PC-3 (cell line): ENCODE measurements around the gene ZNF396. TPM values are rescaled to one million over a fixed set of nuclear protein-coding genes. Genes with fewer than 3 reads are reported as not detected.

Experiments
- ATAC-seq: fragments of 200-7000 bp; cut with Tn5 transposase; 2 replicates; pipeline ENCODE4 v1.9.1; 2020; ENCODE audit warnings: mild to moderate bottlenecking, moderate library complexity
- BruUV-seq: library from RNA; stranded (reverse); fragments of 400-500 nt; replicated peaks from 2 replicates; lab custom pipeline; 2021; lab: Mats Ljungman, UMichigan
- CTCF ChIA-PET: fragments of 300-600 bp; sonication (Branson Sonifier 250); formaldehyde crosslinking; loops from one replicate; lab custom pipeline; 2022; ENCODE audit warnings: antibody characterized with exemption; lab: Charles Lee
- POLR2A ChIA-PET: fragments of 300-600 bp; sonication (Branson Sonifier 250); formaldehyde crosslinking; loops from one replicate; lab custom pipeline; 2022; ENCODE audit warnings: antibody characterized with exemption; ENCODE audit not compliant: unreplicated experiment; lab: Charles Lee
- DNase-seq: peaks from one replicate; pipeline ENCODE4 v3.0.0-alpha.2; 2015
- H2AFZ ChIP-seq: fragments of 300-600 bp; sonication (generic); 2 replicates; pipeline ENCODE4 v1.6.0; 2016; ENCODE audit warnings: antibody characterized with exemption, low read length
- H3F3A ChIP-seq: fragments of 300-600 bp; sonication (generic); one replicate; pipeline ENCODE4 v1.6.0; 2017; ENCODE audit warnings: antibody characterized with exemption, low read length, control low read depth, mild to moderate bottlenecking; ENCODE audit not compliant: unreplicated experiment
- H3K27ac ChIP-seq: fragments of 300-600 bp; sonication (generic); 2 replicates; pipeline ENCODE4 v1.5.1; 2016; ENCODE audit warnings: mild to moderate bottlenecking, low read length
- H3K27me3 ChIP-seq: fragments of 300-600 bp; sonication (generic); 2 replicates; pipeline ENCODE4 v1.6.1; 2016; ENCODE audit warnings: low read length, mixed read lengths
- H3K36me3 ChIP-seq: fragments of 300-600 bp; sonication (generic); 2 replicates; pipeline ENCODE4 v1.6.1; 2016; ENCODE audit warnings: low read depth, mixed run types, low read length, mixed read lengths
- H3K4me1 ChIP-seq: fragments of 300-600 bp; sonication (generic); 2 replicates; pipeline ENCODE4 v1.5.1; 2016; ENCODE audit warnings: low read length; ENCODE audit not compliant: insufficient read depth
- H3K4me2 ChIP-seq: fragments of 300-600 bp; sonication (generic); 2 replicates; pipeline ENCODE4 v1.6.0; 2016; ENCODE audit warnings: low read length
- H3K4me3 ChIP-seq: fragments of 300-600 bp; sonication (generic); 2 replicates; pipeline ENCODE4 v1.5.1; 2016; ENCODE audit warnings: mild to moderate bottlenecking, low read length, mixed read lengths
- H3K79me2 ChIP-seq: fragments of 300-600 bp; sonication (generic); 2 replicates; pipeline ENCODE4 v1.6.1; 2017; ENCODE audit warnings: low read length, mixed read lengths
- H3K9ac ChIP-seq: fragments of 300-600 bp; sonication (generic); 2 replicates; pipeline ENCODE4 v1.6.0; 2016; ENCODE audit warnings: mild to moderate bottlenecking, low read length
- H3K9me2 ChIP-seq: fragments of 300-600 bp; sonication (generic); replicated peaks from 2 replicates; pipeline ENCODE4 v1.6.1; 2016; ENCODE audit warnings: mixed run types, low read length, mixed read lengths
- H3K9me3 ChIP-seq: fragments of 300-600 bp; sonication (generic); 2 replicates; pipeline ENCODE4 v1.6.1; 2016; ENCODE audit warnings: low read length, mixed read lengths
- H4K20me1 ChIP-seq: fragments of 300-600 bp; sonication (generic); 2 replicates; pipeline ENCODE4 v1.6.1; 2016; ENCODE audit warnings: low read length, mixed read lengths
- CTCF ChIP-seq: fragments of 300-600 bp; sonication (generic); conservative IDR thresholded peaks from 2 replicates; pipeline ENCODE4 v1.5.1; 2017; ENCODE audit warnings: antibody characterized with exemption, low read depth, mild to moderate bottlenecking, low read length
- EZH2 ChIP-seq: fragments of 300-600 bp; sonication (generic); IDR thresholded peaks from one replicate; pipeline ENCODE4 v1.6.1; 2017; ENCODE audit warnings: antibody characterized with exemption, mild to moderate bottlenecking, low read length; ENCODE audit not compliant: unreplicated experiment
- EZH2phosphoT487 ChIP-seq: fragments of 300-600 bp; sonication (generic); IDR thresholded peaks from 2 replicates; pipeline ENCODE4 v1.6.1; 2018; ENCODE audit warnings: mild to moderate bottlenecking, antibody characterized with exemption, low read length, borderline replicate concordance
- intact Hi-C: fragments of 100-400 bp; cut with micrococcal nuclease; formaldehyde crosslinking; loops from 2 replicates; pipeline ENCODE4 v1.9.0; 2023
- total RNA-seq: library from RNA; depleted of rRNA; stranded (reverse); fragments of >200 nt; gene quantifications from 2 replicates; pipeline ENCODE4 v1.2.3, GENCODE V29; 2014

Gene ZNF396
- total RNA-seq, 1 experiment from 2014 or later: 0.95 TPM

GRCh38 chr18:35348001-35348400, 29.1 kb downstream of the ZNF396 start:
- TF ChIP-seq CTCF (no peak), EZH2 (no peak), EZH2phosphoT487 (no peak)
- ATAC-seq: no peak
- ChIA-PET CTCF (no interaction called here), POLR2A (no interaction called here)
- Histone ChIP-seq H3K9me2 (no peaks in the 10 kb centered on the region), H3K9ac (no peak overlapping the region), H3K36me3 (no peaks in the 10 kb centered on the region), H4K20me1 (peaks cover 7% of the 10 kb centered on the region; the same call in 1 of the 2 replicates), H3K9me3 (no peaks in the 10 kb centered on the region), H3K4me2 (no peak overlapping the region), H3K79me2 (peaks cover 16% of the 10 kb centered on the region), H3F3A (no peaks in the 10 kb centered on the region), H3K4me1 (peaks cover 10% of the 10 kb centered on the region; the same call in 1 of the 2 replicates), H3K27ac (no peak overlapping the region), H3K27me3 (no peaks in the 10 kb centered on the region), H3K4me3 (no peak overlapping the region), H2AFZ (no peak overlapping the region)
- intact Hi-C loops: no loop called here
- no TSS peak for BruUV-seq
- DNase-seq: no peak

- Histone ChIP-seq H4K20me1 (peaks cover 13% of the 10 kb centered on the region; the same call in 1 of the 2 replicates), H3K79me2 (peaks cover 35% of the 10 kb centered on the region), H3K9me3 (no peaks in the 10 kb centered on the region), H3F3A (no peaks in the 10 kb centered on the region), H3K4me2 (no peak overlapping the region), H3K27ac (no peak overlapping the region), H2AFZ (no peak overlapping the region), H3K9me2 (no peaks in the 10 kb centered on the region), H3K27me3 (no peaks in the 10 kb centered on the region), H3K9ac (no peak overlapping the region), H3K36me3 (no peaks in the 10 kb centered on the region), H3K4me1 (peaks cover 11% of the 10 kb centered on the region; the same call in 1 of the 2 replicates), H3K4me3 (no peak overlapping the region)
- DNase-seq (no peak), ATAC-seq (no peak)
- no TSS peak for BruUV-seq
- CTCF ChIA-PET: no interaction called here
- POLR2A ChIA-PET: no interaction called here
- no peak for TF ChIP-seq CTCF
- TF ChIP-seq EZH2phosphoT487: no peak
- no peak for TF ChIP-seq EZH2
- intact Hi-C loops: loop anchor here (2.0 kb wide), 1 partner anchor 55 kb away; the partner anchor contains the start of gene ZSCAN30
Observed at GRCh38 chr18:35345950-35346349, 31.2 kb downstream of the ZNF396 start.

GRCh38 chr18:35345460-35345921, 31.6 kb downstream of the ZNF396 start:
- DNase-seq (peak; percentile 2), ATAC-seq (peak; percentile 42)
- no peaks in the 10 kb centered on the region for H3K9me3 ChIP-seq
- H3K36me3 ChIP-seq: no peaks in the 10 kb centered on the region
- no peak overlapping the region for H3K27ac ChIP-seq
- no peak overlapping the region for H3K4me3 ChIP-seq
- H3K4me1 ChIP-seq: peaks cover 11% of the 10 kb centered on the region; the same call in 1 of the 2 replicates
- H4K20me1 ChIP-seq: peaks cover 13% of the 10 kb centered on the region; the same call in 1 of the 2 replicates
- no peaks in the 10 kb centered on the region for H3F3A ChIP-seq
- H3K4me2 ChIP-seq: peak overlapping the region; percentile 88; the same call in 1 of the 2 replicates
- 0 out of 2 replicates have a peak overlapping the region, but pooled peaks have one; percentile 84 for H2AFZ ChIP-seq
- POLR2A ChIA-PET: no interaction called here
- no peaks in the 10 kb centered on the region for H3K9me2 ChIP-seq
- intact Hi-C loops: loop anchor here (2.0 kb wide), 1 partner anchor 55 kb away; the partner anchor contains the start of gene ZSCAN30
- no peak overlapping the region for H3K9ac ChIP-seq
- CTCF ChIA-PET: no interaction called here
- no peaks in the 10 kb centered on the region for H3K27me3 ChIP-seq
- H3K79me2 ChIP-seq: peaks cover 40% of the 10 kb centered on the region
- no TSS peak for BruUV-seq
- TF ChIP-seq CTCF: no peak
- no peak for TF ChIP-seq EZH2phosphoT487
- TF ChIP-seq EZH2: no peak
